Measurements from ENCODE around the gene PTK6. TPM values are rescaled to one million over a fixed set of nuclear protein-coding genes. Genes with fewer than 3 reads are reported as not detected.

Gene PTK6
- polyA plus RNA-seq, 3 donors: 0.22 to 0.61 (median 0.49) TPM

DNA sequence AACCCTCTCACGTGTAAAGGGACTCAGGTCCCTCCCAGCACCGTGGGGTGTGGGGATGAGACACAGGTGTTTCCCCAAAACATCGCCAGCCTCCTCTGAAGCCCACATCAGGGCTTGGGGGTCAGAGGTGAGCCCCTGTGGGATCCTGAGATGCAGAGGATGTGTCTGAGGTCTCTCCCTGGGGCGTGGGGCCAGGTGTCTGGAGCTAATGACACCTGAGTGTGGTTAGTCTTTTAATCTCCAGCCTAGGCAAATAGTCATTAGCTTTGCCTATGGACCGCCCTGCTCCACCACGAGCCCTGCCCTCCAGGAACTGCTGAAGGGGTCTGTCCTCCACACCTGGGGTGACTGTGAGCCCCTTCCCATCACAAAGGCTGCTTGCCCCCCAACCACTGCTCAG lies 8.6 kb upstream of the PTK6 start:
- no peak for DNase-seq (ENCODE audit: low read depth in 3 of 3, low spot score in 2 of 3)

DNA sequence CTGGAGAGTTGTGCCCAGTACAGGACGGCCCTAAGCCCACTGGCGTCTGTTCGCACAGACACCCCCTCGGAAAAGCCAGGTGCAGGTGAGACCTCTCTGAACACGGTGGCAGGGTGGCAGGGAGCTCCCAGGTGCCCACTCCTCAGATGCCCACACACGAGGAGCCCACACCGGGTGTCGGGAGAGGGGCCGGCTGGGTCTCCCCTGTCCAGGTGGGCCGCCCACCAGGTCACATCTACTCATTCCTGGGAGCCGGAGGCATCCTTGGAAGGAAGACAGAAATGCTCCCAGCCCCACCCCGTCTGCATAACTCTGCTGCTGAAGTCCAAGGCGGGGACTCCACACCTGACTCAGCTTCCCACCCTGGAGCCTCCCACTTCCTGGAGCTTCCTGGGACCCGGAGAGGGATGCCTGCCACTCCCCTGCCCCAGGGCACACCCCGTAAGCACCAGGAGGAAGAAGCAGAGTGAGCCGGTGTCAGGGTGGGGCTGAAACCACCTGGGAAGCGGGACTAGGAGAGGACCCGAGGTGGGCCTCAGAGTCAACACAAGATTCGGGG lies 7.9 kb upstream of the PTK6 start:
- no peak for DNase-seq (ENCODE audit: low read depth in 3 of 3, low spot score in 2 of 3)

DNA sequence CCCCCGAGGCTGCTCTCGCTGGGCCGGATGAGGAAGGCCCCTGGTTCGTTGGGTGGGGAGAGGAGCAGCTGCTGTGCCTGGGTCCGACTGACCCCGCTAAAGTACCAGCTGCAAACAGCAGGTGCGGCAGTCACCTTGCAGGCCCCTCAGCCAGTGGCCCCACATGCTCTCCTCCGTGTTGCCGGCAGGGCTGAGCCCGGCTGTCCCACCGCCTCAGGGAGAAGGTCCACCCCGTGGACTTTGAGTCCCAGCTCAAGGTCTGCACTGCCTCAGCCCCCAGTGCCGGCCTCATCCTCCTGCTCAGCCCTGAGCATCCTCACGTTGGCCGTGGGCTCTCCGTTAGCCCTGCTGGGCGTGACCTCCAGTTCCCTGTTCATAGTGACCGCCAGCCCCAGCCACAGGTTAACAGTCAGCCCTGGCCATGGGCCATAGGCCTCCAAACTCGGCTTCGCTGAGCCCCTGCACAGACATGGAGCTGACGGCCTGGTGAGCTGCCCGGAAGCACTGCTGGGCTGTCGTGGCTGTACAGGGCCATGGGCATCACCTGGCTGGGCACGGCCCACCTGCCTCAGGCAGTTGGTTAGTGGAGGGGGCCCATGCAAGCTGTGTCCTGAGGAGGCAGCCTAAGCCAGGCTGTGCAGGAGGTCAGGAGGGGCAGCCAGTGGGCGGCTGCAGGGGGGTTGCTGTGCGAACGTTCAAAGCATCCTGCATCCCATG lies 7.2 kb upstream of the PTK6 start:
- DNase-seq (ENCODE audit: low read depth in 3 of 3, low spot score in 2 of 3): no peak

DNA sequence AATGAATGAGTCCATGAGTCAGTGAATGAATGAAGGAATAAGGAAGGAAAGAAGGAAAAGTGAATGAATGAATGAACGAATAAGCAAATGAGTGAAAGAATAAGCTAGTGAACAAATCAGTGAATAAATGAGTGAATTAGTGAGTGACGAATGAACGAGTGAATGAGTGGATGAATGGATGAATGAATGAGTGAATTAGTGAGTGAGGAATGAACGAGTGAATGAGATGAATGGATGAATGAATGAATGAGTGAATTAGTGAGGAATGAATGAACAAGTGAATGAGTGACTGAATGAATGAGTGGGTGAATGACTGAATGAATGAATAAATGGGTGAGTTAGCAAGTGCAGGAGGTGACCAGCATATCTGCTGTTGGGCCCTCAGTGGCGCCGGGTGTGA lies 6.6 kb upstream of the PTK6 start:
- no peak for DNase-seq (ENCODE audit: low read depth in 3 of 3, low spot score in 2 of 3)

DNA sequence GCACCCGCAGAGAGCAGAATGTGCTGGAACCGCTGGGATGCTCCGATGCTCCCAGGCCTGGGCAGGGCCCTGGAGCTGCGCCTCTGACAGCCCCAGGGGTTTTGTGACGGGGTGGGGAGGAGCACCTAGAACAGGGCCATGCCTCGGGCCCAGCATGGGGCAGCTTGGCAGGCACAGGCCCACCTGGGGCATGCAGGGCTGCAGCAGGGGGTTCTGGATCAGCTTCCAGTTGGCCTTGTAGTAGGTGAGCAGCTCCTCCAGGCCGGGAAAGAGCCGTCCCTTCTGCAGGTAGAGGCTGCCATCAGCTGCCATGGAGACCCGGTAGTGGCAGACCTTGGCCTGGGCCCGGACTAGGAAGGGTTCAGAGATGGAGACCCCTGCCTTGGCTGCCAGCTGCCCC lies 6.0 kb upstream of the PTK6 start:
- DNase-seq (ENCODE audit: low read depth in 3 of 3, low spot score in 2 of 3): no peak

DNA sequence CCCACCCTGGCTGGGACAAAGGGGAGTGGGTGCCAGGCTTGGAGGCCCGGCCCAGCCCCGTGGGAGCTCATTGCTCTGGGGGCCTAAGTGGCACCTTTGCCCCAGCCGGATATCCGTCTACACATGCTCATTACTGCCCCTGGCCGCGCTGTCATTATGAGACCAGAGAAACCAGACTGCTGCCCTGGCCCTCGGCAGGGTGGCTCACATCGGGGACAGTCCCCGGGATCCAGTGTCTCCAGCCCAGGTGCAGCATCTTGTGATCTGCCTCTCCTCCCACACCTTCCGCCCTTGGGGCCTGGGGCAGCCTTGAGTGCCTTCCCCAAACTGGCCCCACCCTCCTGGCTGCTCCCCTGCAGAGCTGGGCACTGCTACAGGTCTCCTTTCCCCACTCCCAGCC lies 5.5 kb upstream of the PTK6 start:
- DNase-seq (ENCODE audit: low read depth in 3 of 3, low spot score in 2 of 3): no peak

DNA sequence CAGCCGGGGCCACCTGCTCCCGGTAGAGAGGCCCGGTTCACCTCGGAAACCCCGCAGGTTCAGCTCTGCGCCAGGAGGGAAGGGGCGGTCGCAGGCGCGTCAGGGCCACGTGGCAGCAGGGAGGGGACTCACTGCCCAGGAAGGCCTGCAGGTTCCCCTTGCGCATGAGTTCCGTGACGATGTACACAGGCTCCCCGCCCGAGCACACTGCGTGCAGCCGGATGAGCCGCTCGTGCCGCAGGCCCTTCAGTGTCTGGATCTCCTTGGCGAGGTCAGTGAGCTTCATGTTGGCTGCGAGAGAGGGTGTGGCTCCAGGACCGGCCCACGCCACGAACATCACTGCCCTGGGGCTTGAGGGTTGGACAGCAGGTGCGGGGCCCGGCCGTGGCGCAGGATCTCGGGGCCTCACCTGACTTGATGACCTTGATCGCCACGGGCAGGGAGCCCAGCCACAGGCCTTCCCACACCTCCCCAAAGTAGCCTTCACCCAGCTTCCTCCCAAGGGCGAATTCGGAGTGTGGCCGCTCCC lies 4.9 kb upstream of the PTK6 start:
- no peak for DNase-seq (ENCODE audit: low read depth in 3 of 3, low spot score in 2 of 3)

DNA sequence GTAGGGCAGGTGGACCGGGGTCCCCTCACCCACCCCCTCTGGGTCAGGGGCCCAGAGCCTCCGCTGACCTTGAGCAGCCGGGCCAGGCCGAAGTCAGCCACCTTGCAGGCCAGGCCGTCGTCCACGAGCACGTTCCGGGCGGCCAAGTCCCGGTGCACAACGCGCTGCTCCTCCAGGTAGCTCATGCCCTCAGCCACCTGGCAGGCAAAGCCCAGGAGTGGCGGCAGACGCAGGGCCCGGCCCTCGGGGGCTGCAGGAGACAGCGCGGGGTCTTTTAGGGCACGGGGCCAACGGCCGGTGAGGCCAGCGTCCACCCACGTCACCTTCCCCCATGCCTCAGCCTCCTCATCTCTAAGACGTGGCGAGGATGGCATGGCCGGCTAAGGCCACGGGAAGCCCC lies 4.2 kb upstream of the PTK6 start:
- DNase-seq (ENCODE audit: low read depth in 3 of 3, low spot score in 2 of 3): no peak

DNA sequence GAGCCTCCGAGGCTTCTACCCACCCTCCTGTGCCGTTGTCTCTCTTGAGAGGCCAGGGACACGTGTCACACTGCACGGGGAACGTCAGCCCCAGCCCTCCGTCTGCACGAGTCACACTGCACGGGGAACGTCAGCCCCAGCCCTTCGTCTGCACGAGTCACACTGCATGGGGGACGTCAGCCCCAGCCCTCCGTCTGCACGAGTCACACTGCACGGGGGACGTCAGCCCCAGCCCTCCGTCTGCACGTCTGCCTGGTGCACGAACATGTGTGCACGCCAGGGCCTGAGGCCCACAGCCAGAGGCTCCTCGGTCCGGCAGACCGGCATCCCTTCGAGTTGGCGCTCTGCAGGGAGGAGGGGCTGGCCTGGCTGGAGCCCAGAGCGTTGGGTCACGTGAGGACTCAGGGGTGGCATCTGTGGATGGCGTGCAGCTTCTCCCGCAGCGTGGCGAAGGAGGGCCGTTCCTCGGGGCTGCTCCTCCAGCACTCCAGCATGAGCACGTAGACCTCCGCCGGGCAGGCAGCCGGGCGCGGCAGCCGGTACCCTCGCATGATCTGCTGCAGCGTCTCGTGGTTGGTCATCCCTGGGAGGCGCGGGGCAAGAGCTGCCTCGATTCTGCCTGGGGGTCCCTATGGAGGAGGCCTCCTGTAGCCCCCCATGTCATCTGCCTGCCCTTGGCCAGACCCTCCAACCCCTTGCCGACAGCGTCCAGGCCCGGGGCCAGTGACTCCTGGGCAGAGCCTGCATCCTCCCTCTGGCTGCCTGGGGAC lies 3.4 kb upstream of the PTK6 start:
- no peak for DNase-seq (ENCODE audit: low read depth in 3 of 3, low spot score in 2 of 3)

DNA sequence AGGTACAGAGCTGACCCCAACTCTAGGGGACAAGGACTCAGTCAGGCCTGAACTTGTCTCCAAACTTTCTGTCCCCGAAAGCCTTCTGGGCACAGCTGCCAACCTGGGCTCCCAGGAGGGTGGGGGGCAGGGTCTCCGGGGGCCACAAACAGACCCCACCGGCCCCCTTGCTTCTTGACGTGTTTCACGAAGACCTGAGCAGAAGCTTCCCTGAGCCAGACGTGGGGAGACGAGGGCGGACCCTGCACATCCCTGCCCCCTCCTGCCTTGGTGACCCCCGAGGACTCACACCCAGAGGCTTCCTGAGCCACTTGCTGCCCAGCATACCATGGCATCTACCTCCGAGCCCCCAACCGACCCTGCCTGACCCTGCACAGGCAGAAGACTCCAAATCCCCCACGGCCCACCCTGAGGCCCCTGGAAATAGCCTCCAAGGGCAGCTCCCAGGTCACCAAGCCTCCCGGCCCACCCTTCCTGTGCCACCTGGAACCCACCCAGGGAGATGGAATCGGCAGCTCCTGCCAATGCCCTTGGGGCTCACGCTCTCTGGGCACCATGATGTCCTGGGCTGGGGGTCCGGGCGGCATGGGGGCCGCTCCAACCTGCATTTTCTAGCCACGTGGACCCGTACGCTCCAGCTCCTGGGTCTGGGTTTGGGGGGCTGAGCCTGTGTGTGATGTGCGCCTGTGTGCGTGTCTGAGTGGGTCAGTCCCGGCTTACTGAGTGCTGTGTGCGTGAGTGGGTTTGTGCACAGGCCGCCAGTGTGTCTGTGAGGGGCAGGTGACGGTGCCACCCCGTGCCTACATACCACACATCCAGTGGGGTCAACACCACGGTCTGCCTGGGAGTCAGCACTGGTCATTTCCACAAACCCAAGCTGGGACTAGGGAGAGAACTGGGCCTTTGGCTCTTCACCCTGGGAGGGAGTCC lies 2.5 kb upstream of the PTK6 start:
- no peak for DNase-seq (ENCODE audit: low read depth in 3 of 3, low spot score in 2 of 3)

DNA sequence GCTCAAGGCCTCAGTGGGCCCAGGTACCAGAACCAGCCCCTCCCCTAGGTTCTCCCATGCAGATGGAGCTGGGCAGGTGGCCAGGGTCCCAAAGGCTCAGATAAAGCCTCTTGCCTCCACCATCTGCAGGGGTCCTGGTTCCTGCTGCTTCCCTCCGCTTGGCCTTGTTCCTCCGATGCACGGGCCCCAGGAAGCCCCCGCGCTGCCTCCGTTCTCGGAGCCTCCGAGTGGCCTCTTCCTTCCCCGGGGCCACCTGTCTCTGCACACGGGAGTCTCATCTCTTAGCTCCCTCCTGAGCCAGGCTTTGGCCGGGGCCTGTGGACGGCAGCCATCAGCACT lies 1.9 kb upstream of the PTK6 start:
- no peak for DNase-seq (ENCODE audit: low read depth in 3 of 3, low spot score in 2 of 3)

DNA sequence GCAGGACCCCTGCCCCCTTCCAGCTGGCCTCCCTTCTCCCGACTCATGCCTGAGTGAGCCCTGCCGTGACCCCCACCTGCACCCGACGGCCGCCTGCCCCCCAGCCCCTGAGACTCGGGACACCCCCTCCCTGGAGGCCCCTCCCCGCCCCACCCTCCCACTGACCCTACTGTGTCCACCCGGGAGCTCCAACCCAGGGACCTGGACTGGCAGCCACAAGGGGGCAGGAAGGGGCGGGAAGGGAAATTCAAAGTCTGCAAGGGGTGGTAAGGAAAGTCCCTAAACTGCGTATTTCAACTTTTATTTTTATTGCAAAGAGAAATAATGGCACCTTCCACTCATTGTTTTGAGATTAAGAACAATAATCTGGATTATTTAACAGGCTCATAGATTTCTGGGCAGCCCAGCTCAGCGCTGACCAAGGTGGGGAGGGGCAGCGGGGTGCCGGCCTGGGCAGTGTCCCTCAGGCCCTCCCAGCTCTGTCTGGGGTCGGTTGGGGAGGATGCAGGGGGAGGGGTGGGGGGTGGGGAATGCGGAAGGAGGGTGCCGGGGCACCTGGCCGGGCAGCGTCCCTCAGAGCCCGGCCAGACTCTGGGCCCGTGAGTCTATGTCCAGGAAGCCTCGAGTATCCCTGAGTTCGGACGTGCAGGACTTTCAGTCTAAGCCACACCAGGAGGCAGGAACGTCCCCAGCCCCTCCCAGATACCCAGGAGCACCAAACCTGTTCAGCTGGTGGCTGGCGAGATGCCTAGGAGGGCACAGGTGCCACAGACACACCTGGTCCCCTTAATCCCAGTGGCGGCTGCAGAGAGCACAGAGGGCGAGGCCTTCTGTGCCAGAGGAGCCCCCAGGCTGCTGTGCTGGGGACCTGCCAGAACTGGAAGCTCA lies 1.3 kb upstream of the PTK6 start:
- DNase-seq (ENCODE audit: low read depth in 3 of 3, low spot score in 2 of 3): no peak

DNA sequence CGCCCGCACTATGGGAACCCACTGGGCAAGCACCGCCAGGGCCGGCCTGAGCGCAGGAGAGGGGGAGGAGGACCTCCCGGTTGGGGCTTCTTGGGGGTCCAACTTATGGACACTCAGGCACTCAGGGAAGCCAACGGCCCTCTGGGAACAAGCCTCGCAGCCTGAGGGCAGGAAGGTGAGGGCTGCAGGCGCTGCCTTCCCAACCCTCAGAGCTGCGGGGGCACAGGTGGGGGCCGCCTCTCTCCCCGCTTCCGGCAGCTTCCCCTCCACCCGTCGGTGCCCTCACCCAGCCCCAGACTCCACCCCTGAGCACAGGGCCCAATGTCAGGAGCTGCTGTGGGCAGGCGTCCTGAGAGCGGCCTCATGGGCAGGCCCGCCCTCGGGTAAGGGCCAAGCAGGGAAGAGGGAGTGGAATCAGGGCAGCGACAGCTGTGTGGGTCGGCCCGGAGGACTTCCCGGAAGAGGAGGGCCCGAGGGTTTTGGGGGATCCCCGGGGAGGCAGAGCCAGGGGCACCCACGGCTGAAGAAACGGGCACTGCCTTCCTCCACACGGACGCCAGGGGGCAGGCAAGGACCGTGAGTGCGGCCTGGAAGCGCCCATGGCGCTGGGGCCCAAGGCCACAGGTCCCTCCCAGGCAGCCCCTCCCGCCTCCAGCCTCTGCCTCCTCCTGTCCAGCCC lies 488 bp upstream of the PTK6 start:
- peak in 2 of 3 donors; percentile 65 to 73 for DNase-seq (ENCODE audit: low read depth in 3 of 3, low spot score in 2 of 3)

DNA sequence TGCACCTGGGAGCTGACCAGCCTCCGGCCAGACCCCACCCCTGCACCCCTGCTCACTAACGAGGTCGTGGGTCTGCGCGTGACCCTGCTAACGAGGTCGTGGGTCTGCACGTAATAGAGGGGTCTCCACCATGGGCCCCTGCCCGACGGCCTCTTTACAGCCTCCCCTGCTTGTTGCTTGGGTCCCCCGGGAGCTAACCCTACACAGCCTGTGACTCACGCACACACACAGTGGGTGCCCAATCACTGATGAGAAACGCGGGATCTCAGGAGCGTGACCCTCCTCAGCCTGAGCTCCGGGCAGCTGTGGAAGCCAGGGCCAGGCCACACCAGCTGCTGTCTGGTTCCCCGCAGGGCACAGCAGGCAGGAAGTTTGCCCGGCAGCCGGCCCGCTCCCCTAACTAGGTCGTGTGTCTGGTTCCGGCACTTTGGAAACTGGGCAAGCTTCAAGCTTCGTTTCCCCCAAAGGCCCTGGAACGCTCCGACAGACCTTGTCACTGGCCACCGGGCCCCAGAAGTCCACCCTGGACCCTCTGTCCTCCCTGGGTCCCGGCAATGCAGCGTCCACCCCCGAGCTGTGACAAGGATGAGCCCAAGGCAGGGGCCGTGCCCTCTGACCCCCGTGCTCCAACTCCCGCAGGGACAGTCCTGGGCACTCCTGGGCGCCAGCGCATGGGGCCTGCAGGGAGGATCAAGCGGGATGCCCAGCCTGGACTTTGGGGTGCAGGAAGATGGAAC lies 767 bp downstream of the PTK6 start:
- no peak for DNase-seq (ENCODE audit: low read depth in 3 of 3, low spot score in 2 of 3)

DNA sequence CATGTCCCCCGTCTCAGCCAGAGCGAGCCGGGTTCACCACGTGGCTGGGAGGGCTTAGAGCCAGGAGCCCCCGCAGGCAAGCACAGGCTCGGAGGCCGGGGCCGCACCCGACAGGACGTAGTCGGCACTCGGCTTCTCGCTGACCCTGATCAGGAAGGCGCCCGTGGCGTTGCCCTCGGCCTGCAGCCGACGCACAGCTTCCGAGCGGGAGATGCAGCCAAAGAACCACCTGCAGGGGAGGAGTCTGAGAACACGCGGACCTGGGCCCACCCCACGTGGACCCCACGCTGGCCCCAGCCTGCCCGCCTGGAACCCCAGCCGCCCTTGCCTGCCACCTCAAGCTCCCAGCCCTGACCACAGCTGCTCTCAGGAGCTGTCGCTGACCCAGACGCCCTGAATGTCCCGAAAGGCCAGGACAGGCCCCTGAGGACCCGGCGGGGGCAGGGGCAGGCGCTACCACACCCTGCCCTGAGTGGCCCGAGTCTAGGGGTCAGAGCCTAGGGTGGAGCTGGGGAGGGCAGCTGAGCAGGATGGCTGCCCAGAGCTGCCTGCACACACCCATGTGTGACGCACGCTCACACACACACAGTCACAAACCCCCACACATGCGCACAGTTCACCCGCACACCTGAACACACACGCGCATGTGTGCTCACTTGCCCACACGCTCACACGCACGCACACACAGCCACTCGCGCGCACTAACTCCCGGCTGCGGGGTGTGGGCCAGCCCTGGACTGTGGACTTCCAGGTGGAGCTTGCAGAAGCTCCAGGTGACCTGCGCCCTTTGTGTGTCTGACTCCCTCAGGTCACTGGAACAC lies 2.1 kb downstream of the PTK6 start:
- no peak for DNase-seq (ENCODE audit: low read depth in 3 of 3, low spot score in 2 of 3)

DNA sequence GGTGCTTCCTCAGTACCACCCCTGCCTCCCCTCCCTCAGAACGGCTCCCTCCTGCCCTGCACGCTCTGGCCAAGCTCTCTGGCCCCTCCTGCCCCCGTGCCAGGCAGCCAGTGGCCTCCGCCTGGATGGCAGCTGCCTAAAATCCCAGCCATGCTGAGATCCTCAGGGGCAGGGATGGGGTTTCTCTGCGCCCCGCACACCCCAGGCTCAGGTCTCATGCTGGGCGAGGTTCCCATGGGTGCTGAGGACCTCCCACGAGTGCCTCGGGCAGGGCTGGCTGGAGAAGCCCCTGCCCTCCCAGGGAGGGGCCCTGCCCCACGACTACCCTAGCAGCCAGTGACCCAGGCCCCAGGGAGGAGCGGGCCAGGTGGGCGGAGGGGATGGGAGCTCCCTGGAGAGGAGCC lies 2.7 kb downstream of the PTK6 start:
- no peak for DNase-seq (ENCODE audit: low read depth in 3 of 3, low spot score in 2 of 3)

DNA sequence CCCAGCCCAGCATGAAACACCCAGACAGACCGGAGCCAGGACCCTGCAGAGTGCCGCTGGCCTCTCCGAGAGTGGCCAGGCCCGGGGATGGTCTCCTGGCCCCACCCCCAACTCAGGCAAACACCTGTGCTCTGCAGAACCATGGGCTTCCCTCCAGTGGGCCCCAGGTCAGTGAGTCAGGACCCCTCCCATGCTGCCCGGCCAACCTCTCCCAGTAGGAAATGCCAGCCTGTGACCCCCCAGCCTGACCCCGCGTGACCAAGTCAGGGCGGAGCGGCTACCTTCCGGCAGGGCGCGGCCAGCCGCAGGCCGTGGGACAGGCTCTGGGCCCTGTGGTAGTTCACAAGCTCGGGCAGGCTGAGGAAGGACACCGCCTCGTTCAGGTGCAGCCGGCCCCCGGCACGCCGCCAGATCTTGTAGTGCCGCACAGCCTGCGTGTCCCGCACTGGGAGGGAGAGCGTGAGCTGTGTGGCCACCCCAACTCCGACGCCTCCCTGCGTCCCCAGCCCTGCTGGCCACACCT lies 3.2 kb downstream of the PTK6 start:
- DNase-seq (ENCODE audit: low read depth in 3 of 3, low spot score in 2 of 3): no peak

DNA sequence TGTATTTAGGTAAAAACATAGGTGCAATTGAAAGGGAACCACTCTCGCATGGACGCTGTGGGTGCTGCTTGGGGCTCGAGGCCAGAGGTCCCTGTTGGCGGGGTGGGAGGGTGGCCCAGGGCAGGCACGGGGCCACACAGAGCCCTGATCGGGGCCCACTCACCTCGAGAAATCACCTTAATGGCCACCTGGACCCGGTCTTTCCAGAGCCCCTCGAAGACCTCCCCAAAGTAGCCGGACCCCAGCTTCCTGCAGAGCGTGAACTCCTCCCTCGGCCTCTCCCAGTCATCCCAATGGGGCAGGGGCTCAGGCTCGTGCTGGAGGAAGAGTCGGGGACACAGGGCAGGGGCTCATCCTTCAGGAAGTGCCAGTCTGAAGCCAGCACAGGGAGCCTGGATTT lies 3.8 kb downstream of the PTK6 start:
- no peak for DNase-seq (ENCODE audit: low read depth in 3 of 3, low spot score in 2 of 3)
